Osteoblast (primary cell): ENCODE results near the gene ALDH3B1. TPM values are rescaled to one million over a fixed set of nuclear protein-coding genes. Genes with fewer than 3 reads are reported as not detected.
A peak's percentile ranks its signal among the peaks of the same experiment; 100 is the strongest.

Source experiments
- DNase-seq: peaks from one replicate; pipeline ENCODE4 v3.0.0; 2011; ENCODE audit warnings: low spot score, mixed read lengths; ENCODE audit not compliant: insufficient read length; ENCODE audit errors: missing footprints
- H2AFZ ChIP-seq: 2 replicates; pipeline ENCODE4 v1.6.0; 2011; ENCODE audit warnings: mild to moderate bottlenecking, low read length
- H3K27ac ChIP-seq: 2 replicates; pipeline ENCODE4 v1.5.1; 2011; ENCODE audit warnings: mild to moderate bottlenecking, low read depth, low read length, moderate library complexity
- H3K27me3 ChIP-seq: 2 replicates; pipeline ENCODE4 v1.6.0; 2012; ENCODE audit warnings: mild to moderate bottlenecking, control low read depth, inconsistent platforms, low read length, moderate library complexity; ENCODE audit not compliant: insufficient read depth
- H3K36me3 ChIP-seq: 2 replicates; pipeline ENCODE4 v1.5.1; 2011; ENCODE audit warnings: mild to moderate bottlenecking, low read length, control low read depth, moderate library complexity; ENCODE audit not compliant: insufficient read depth
- H3K4me1 ChIP-seq: 2 replicates; pipeline ENCODE4 v1.5.1; 2011; ENCODE audit warnings: mild to moderate bottlenecking, low read length, control low read depth, moderate library complexity; ENCODE audit not compliant: insufficient read depth
- H3K4me2 ChIP-seq: 2 replicates; pipeline ENCODE4 v1.6.0; 2011; ENCODE audit warnings: mild to moderate bottlenecking, low read length; ENCODE audit not compliant: insufficient read depth
- H3K4me3 ChIP-seq: fragments of 200-600 bp; sonication (generic); 3 replicates; pipeline ENCODE4 v1.5.1; 2012; ENCODE audit warnings: mild to moderate bottlenecking, low read length, inconsistent platforms; ENCODE audit not compliant: insufficient read depth
- H3K79me2 ChIP-seq: 2 replicates; pipeline ENCODE4 v1.6.0; 2012; ENCODE audit warnings: mild to moderate bottlenecking, low read length, control low read depth, inconsistent platforms; ENCODE audit not compliant: insufficient read depth
- H3K9me3 ChIP-seq: 2 replicates; pipeline ENCODE4 v1.5.1; 2011; ENCODE audit warnings: low read depth, low read length, control low read depth
- H4K20me1 ChIP-seq: 2 replicates; pipeline ENCODE4 v1.6.0; 2012; ENCODE audit warnings: mild to moderate bottlenecking, low read length, control low read depth; ENCODE audit not compliant: insufficient read depth
- CTCF ChIP-seq: IDR thresholded peaks from 2 replicates; pipeline ENCODE4 v1.5.1; 2011; ENCODE audit warnings: mild to moderate bottlenecking, low read depth, low read length, moderate library complexity; ENCODE audit errors: extremely low read depth
- total RNA-seq: library from RNA; depleted of rRNA; stranded (reverse); fragments of >200 nt; gene quantifications from 2 replicates; pipeline ENCODE4 v1.2.3, GENCODE V29; 2012

Gene ALDH3B1
- total RNA-seq, 1 donor, result 63.0 TPM

GRCh38 chr11:68038718-68039525 lies 28.8 kb downstream of the ALDH3B1 start, which contains the start of gene TCIRG1:
TSS of gene TCIRG1 (plus strand) at chr11:68039025. CDS start at chr11:68041272, 2,247 bp downstream.
- TF ChIP-seq CTCF, result no peak
- peak within 1 kb of the TSS; percentile 87 for H3K4me2 ChIP-seq
- peak; percentile 100 for DNase-seq
- peak within 1 kb of the TSS; percentile 86 for H3K4me3 ChIP-seq
- peaks cover 9% of the 10 kb centered on the region for H3K36me3 ChIP-seq
- H2AFZ ChIP-seq, result peak within 1 kb of the TSS; percentile 76
- H4K20me1 ChIP-seq, result no peaks in the 10 kb centered on the region
- no peaks in the 10 kb centered on the region for H3K9me3 ChIP-seq
- H3K27ac ChIP-seq, result peak within 1 kb of the TSS; percentile 73
- H3K27me3 ChIP-seq, result no peaks in the 10 kb centered on the region
- peaks cover 21% of the 10 kb centered on the region for H3K4me1 ChIP-seq
- H3K79me2 ChIP-seq, result peaks cover 44% of the 10 kb centered on the region

DNA sequence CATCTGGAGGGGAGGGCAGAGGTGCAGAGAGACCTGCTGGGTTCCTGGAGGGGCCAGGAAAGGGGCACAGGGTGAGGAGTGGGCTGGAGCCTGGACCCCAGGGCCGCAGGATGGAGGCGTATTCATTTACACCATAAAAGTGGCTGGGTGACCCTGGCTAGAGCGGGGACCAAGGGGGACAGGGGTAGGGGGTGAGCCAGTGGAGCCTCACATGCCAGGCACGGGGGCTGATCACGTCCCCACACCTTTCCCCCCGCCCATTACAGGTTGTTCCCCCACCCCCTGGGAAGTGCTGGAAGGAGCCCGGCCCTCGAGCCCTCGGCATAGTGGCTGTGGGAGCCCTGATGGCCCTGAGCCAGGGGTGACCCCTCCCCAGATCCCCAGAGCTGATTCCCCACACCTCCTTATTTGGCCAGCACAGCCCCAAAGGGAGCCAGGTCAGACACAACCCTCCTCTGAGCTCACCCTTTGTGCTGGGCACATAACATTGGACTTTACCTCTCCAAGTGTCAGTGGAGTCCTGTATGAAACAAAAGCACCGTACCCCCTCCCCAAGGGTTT lies 29.5 kb downstream of the ALDH3B1 start:
- H2AFZ ChIP-seq, result peak overlapping the region; percentile 56
- peaks cover 44% of the 10 kb centered on the region for H3K79me2 ChIP-seq
- no peaks in the 10 kb centered on the region for H3K27me3 ChIP-seq
- H3K27ac ChIP-seq, result peak overlapping the region; percentile 73
- H3K4me2 ChIP-seq, result peak overlapping the region; percentile 87
- peak; percentile 92 for DNase-seq
- peaks cover 9% of the 10 kb centered on the region for H3K36me3 ChIP-seq
- H3K4me3 ChIP-seq, result peak overlapping the region; percentile 86
- no peak for TF ChIP-seq CTCF
- H3K4me1 ChIP-seq, result peaks cover 21% of the 10 kb centered on the region
- no peaks in the 10 kb centered on the region for H4K20me1 ChIP-seq
- no peaks in the 10 kb centered on the region for H3K9me3 ChIP-seq

DNA sequence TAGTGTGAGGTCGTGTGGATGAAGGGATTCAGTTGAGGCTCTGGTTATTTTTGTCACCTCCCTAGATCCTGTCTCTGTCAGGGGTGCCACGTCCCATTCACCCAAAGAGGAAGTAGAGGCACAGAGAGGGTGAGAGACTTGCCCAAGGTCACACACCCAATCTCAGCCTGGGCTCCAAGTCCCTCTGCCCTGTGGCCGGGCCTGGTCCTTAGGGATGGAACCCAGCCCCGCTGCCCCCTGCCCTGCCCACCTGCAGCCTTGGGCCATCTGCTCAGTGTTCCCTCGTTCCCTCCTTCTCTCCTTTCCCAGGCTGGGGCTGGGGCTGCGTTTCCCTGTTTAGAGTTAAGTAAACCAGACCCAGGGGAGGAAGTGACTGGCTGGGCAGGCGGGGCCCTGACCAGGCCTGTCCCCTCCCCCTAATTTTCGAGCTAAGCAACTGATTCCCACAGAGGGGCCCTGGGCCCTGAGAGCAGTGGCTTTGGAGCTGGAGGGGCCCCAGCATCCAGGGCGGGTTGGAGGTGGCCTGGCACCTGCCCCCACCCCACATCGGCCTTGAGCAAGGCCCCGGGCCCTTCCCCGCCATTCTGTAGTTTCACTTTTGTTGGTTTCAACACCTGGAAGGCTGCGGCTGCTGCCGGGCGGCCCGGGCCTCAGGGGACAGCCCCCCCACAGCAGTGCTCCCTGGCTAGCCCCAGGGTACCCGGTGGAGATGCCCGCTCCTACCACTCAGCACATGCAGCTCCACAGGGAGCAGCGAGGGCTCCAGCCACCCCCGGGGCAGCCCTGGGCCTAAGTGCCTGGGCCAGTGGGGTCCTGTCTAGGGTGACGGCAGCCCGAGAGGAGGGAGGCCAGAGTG lies 30.2 kb downstream of the ALDH3B1 start:
- peak; percentile 99 for DNase-seq
- H3K9me3 ChIP-seq, result no peaks in the 10 kb centered on the region
- H4K20me1 ChIP-seq, result no peaks in the 10 kb centered on the region
- peak overlapping the region; percentile 56 for H2AFZ ChIP-seq
- peaks cover 15% of the 10 kb centered on the region for H3K36me3 ChIP-seq
- H3K4me2 ChIP-seq, result peak overlapping the region; percentile 87
- peak overlapping the region; percentile 86 for H3K4me3 ChIP-seq
- H3K4me1 ChIP-seq, result peaks cover 21% of the 10 kb centered on the region
- H3K27ac ChIP-seq, result peak overlapping the region; percentile 73
- H3K79me2 ChIP-seq, result peaks cover 44% of the 10 kb centered on the region
- TF ChIP-seq CTCF, result no peak
- H3K27me3 ChIP-seq, result no peaks in the 10 kb centered on the region
